OCI-LY1 (cell line): ENCODE measurements around the gene PID1.

Experiments used
- H2AFZ ChIP-seq: fragments of 200-600 bp; sonication (generic), shearing (Covaris generic); 2 replicates; pipeline ENCODE4 v1.6.0; 2014; ENCODE audit warnings: antibody characterized with exemption, mild to moderate bottlenecking, low read length
- H3F3A ChIP-seq: fragments of 200-600 bp; sonication (generic), shearing (Covaris generic); 2 replicates; pipeline ENCODE4 v1.6.0; 2014; ENCODE audit warnings: mild to moderate bottlenecking, antibody characterized with exemption, low read length, moderate library complexity; ENCODE audit not compliant: insufficient read depth
- H3K27ac ChIP-seq: fragments of 200-600 bp; sonication (generic); 2 replicates; pipeline ENCODE4 v1.5.1; 2014; ENCODE audit warnings: low read length, mixed run types, mild to moderate bottlenecking, low read depth; ENCODE audit not compliant: poor library complexity, severe bottlenecking
- H3K27me3 ChIP-seq: fragments of 200-600 bp; sonication (generic); 2 replicates; pipeline ENCODE4 v1.6.0; 2014; ENCODE audit warnings: antibody characterized with exemption, mild to moderate bottlenecking, low read length, moderate library complexity; ENCODE audit not compliant: insufficient read depth
- H3K36me3 ChIP-seq: fragments of 200-600 bp; sonication (generic); 2 replicates; pipeline ENCODE4 v1.6.1; 2014; ENCODE audit warnings: mild to moderate bottlenecking, antibody characterized with exemption, low read length, moderate library complexity, mixed read lengths; ENCODE audit not compliant: insufficient read depth
- H3K4me1 ChIP-seq: fragments of 200-600 bp; sonication (generic); 2 replicates; pipeline ENCODE4 v1.5.1; 2014; ENCODE audit warnings: mild to moderate bottlenecking, low read length, moderate library complexity; ENCODE audit not compliant: insufficient read depth, severe bottlenecking
- H3K4me2 ChIP-seq: fragments of 200-600 bp; sonication (generic), shearing (Covaris generic); 2 replicates; pipeline ENCODE4 v1.6.1; 2014; ENCODE audit warnings: low read length
- H3K4me3 ChIP-seq: fragments of 200-600 bp; sonication (generic); 2 replicates; pipeline ENCODE4 v1.5.1; 2014; ENCODE audit warnings: low read length, low read depth, mild to moderate bottlenecking, mixed read lengths; ENCODE audit not compliant: poor library complexity, severe bottlenecking
- H3K79me2 ChIP-seq: fragments of 200-600 bp; shearing (Covaris generic); 2 replicates; pipeline ENCODE4 v1.6.1; 2016; ENCODE audit warnings: mixed run types, low read length, mixed read lengths; ENCODE audit not compliant: insufficient read depth
- H3K9ac ChIP-seq: fragments of 200-600 bp; sonication (generic), shearing (Covaris generic); 2 replicates; pipeline ENCODE4 v1.6.1; 2014; ENCODE audit warnings: mild to moderate bottlenecking, low read length, mixed read lengths
- H3K9me2 ChIP-seq: fragments of 200-600 bp; sonication (generic), shearing (Covaris generic); 2 replicates; pipeline ENCODE4 v1.6.1; 2014; ENCODE audit warnings: low read depth, mild to moderate bottlenecking, low read length, mixed read lengths
- H3K9me3 ChIP-seq: fragments of 200-600 bp; shearing (Covaris generic); 2 replicates; pipeline ENCODE4 v1.6.1; 2014; ENCODE audit warnings: low read length, mixed read lengths
- H4K20me1 ChIP-seq: fragments of 200-600 bp; sonication (generic), shearing (Covaris generic); 2 replicates; pipeline ENCODE4 v1.6.0; 2016; ENCODE audit warnings: mild to moderate bottlenecking, low read length; ENCODE audit not compliant: insufficient read depth
- EZH2 ChIP-seq: fragments of 200-600 bp; sonication (generic), shearing (Covaris generic); IDR thresholded peaks from 2 replicates; pipeline ENCODE4 v1.8.0; 2017; ENCODE audit warnings: borderline replicate concordance, mixed run types, mild to moderate bottlenecking, antibody characterized with exemption, low read length, moderate library complexity, mixed read lengths
- TF ChIP-seq, protein P1 (sequence below): fragments of 200-600 bp; sonication (generic), shearing (Covaris generic); IDR thresholded peaks from 2 replicates; pipeline ENCODE4 v1.5.1; 2017; ENCODE audit warnings: mild to moderate bottlenecking, antibody characterized with exemption, low read length, moderate library complexity, mixed read lengths

PID1 gene

DNA sequence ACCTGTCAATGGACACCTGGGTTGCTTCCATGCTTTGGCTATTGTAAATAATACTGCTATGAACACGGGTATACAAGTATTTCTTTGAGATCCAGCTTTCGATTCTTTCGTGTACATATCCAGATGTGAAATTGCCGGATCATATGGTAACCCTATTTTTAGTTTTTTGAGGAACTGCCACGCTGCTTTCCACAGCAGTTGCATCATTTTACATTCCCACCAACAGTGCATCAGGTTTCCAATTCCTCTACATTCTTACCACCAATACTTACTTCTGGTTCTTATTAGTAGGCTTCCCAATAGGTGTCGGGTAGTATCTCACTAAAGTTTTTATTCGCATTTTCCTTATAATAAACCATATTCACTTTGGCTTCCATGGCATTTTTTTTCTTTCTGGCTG, 69.6 kb downstream of the PID1 start:
- no peaks in the 10 kb centered on the region for H3K79me2 ChIP-seq
- no peak for TF ChIP-seq EZH2
- TF ChIP-seq, protein P1, sequence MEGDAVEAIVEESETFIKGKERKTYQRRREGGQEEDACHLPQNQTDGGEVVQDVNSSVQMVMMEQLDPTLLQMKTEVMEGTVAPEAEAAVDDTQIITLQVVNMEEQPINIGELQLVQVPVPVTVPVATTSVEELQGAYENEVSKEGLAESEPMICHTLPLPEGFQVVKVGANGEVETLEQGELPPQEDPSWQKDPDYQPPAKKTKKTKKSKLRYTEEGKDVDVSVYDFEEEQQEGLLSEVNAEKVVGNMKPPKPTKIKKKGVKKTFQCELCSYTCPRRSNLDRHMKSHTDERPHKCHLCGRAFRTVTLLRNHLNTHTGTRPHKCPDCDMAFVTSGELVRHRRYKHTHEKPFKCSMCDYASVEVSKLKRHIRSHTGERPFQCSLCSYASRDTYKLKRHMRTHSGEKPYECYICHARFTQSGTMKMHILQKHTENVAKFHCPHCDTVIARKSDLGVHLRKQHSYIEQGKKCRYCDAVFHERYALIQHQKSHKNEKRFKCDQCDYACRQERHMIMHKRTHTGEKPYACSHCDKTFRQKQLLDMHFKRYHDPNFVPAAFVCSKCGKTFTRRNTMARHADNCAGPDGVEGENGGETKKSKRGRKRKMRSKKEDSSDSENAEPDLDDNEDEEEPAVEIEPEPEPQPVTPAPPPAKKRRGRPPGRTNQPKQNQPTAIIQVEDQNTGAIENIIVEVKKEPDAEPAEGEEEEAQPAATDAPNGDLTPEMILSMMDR, result no peak
- H2AFZ ChIP-seq, result no peak overlapping the region
- no peaks in the 10 kb centered on the region for H3F3A ChIP-seq
- H3K4me1 ChIP-seq, result no peaks in the 10 kb centered on the region
- H3K27ac ChIP-seq, result no peak overlapping the region
- no peak overlapping the region for H3K4me2 ChIP-seq
- no peak overlapping the region for H3K4me3 ChIP-seq
- H3K36me3 ChIP-seq, result no peaks in the 10 kb centered on the region
- no peaks in the 10 kb centered on the region for H4K20me1 ChIP-seq
- no peaks in the 10 kb centered on the region for H3K9me2 ChIP-seq
- H3K27me3 ChIP-seq, result no peaks in the 10 kb centered on the region
- H3K9ac ChIP-seq, result no peak overlapping the region
- no peaks in the 10 kb centered on the region for H3K9me3 ChIP-seq

DNA sequence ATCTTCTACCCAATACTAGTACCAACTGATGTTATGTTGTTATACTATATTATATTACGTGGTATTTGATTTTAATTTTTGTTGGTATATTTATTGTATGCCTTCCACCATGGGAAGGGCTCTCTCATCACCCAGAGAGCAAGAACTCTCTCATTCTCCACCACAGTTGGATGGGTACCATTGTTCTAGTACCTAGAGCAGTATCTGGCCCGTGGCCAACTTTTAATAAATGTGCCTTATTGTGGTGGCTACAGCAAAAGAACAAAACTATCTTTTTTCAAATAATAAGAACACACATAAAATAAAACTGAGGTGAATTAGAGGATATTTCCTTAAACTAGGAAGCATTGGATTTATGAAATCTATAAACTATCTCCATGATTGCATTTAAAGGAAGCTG, 71.8 kb downstream of the PID1 start:
- H3F3A ChIP-seq, result no peaks in the 10 kb centered on the region
- no peaks in the 10 kb centered on the region for H3K79me2 ChIP-seq
- H3K9me2 ChIP-seq, result no peaks in the 10 kb centered on the region
- no peak overlapping the region for H3K27ac ChIP-seq
- H4K20me1 ChIP-seq, result no peaks in the 10 kb centered on the region
- H2AFZ ChIP-seq, result no peak overlapping the region
- H3K27me3 ChIP-seq, result no peaks in the 10 kb centered on the region
- H3K4me1 ChIP-seq, result no peaks in the 10 kb centered on the region
- no peak overlapping the region for H3K4me3 ChIP-seq
- TF ChIP-seq, protein P1, result no peak
- H3K36me3 ChIP-seq, result no peaks in the 10 kb centered on the region
- H3K9ac ChIP-seq, result no peak overlapping the region
- H3K4me2 ChIP-seq, result no peak overlapping the region
- no peaks in the 10 kb centered on the region for H3K9me3 ChIP-seq

DNA sequence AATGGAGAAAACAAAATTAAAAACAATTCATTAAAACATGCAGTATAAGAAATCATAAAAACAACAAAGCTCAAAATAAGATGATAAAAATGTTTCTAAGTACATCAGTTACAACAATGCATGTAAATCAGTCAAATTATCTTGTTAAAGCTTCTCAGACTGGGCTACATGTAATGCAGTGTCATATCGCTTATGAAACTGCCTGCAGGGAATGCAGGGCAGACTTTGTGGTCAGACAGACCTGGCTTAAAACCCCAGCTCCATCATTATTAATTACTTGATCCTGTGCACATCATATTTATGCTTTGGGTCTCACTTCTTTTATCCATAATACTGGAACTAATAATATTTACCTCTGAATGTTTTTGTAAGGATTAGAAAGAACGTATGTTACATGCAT, 74.6 kb downstream of the PID1 start:
- TF ChIP-seq EZH2, result no peak
- TF ChIP-seq, protein P1, result no peak
- no peaks in the 10 kb centered on the region for H3K27me3 ChIP-seq
- H3K4me1 ChIP-seq, result no peaks in the 10 kb centered on the region
- H3K9ac ChIP-seq, result no peak overlapping the region
- H4K20me1 ChIP-seq, result no peaks in the 10 kb centered on the region
- H2AFZ ChIP-seq, result no peak overlapping the region
- H3K9me3 ChIP-seq, result no peaks in the 10 kb centered on the region
- H3K4me3 ChIP-seq, result no peak overlapping the region
- no peak overlapping the region for H3K4me2 ChIP-seq
- no peaks in the 10 kb centered on the region for H3K79me2 ChIP-seq
- no peaks in the 10 kb centered on the region for H3K36me3 ChIP-seq
- H3F3A ChIP-seq, result no peaks in the 10 kb centered on the region
- H3K9me2 ChIP-seq, result no peaks in the 10 kb centered on the region
- H3K27ac ChIP-seq, result no peak overlapping the region
